PC-3 (cell line): Measurements from ENCODE around the gene APOL6. TPM values are rescaled to one million over a fixed set of nuclear protein-coding genes. Genes with fewer than 3 reads are reported as not detected.

Experiments used
- ATAC-seq: fragments of 200-7000 bp; cut with Tn5 transposase; 2 replicates; pipeline ENCODE4 v1.9.1; 2020; ENCODE audit warnings: mild to moderate bottlenecking, moderate library complexity
- BruUV-seq: library from RNA; stranded (reverse); fragments of 400-500 nt; replicated peaks from 2 replicates; lab custom pipeline; 2021; lab: Mats Ljungman, UMichigan
- CTCF ChIA-PET: fragments of 300-600 bp; sonication (Branson Sonifier 250); formaldehyde crosslinking; loops from one replicate; lab custom pipeline; 2022; ENCODE audit warnings: antibody characterized with exemption; lab: Charles Lee
- POLR2A ChIA-PET: fragments of 300-600 bp; sonication (Branson Sonifier 250); formaldehyde crosslinking; loops from one replicate; lab custom pipeline; 2022; ENCODE audit warnings: antibody characterized with exemption; ENCODE audit not compliant: unreplicated experiment; lab: Charles Lee
- DNase-seq: peaks from one replicate; pipeline ENCODE4 v3.0.0-alpha.2; 2015
- H2AFZ ChIP-seq: fragments of 300-600 bp; sonication (generic); 2 replicates; pipeline ENCODE4 v1.6.0; 2016; ENCODE audit warnings: antibody characterized with exemption, low read length
- H3F3A ChIP-seq: fragments of 300-600 bp; sonication (generic); one replicate; pipeline ENCODE4 v1.6.0; 2017; ENCODE audit warnings: antibody characterized with exemption, low read length, control low read depth, mild to moderate bottlenecking; ENCODE audit not compliant: unreplicated experiment
- H3K27ac ChIP-seq: fragments of 300-600 bp; sonication (generic); 2 replicates; pipeline ENCODE4 v1.5.1; 2016; ENCODE audit warnings: mild to moderate bottlenecking, low read length
- H3K27me3 ChIP-seq: fragments of 300-600 bp; sonication (generic); 2 replicates; pipeline ENCODE4 v1.6.1; 2016; ENCODE audit warnings: low read length, mixed read lengths
- H3K36me3 ChIP-seq: fragments of 300-600 bp; sonication (generic); 2 replicates; pipeline ENCODE4 v1.6.1; 2016; ENCODE audit warnings: low read depth, mixed run types, low read length, mixed read lengths
- H3K4me1 ChIP-seq: fragments of 300-600 bp; sonication (generic); 2 replicates; pipeline ENCODE4 v1.5.1; 2016; ENCODE audit warnings: low read length; ENCODE audit not compliant: insufficient read depth
- H3K4me2 ChIP-seq: fragments of 300-600 bp; sonication (generic); 2 replicates; pipeline ENCODE4 v1.6.0; 2016; ENCODE audit warnings: low read length
- H3K4me3 ChIP-seq: fragments of 300-600 bp; sonication (generic); 2 replicates; pipeline ENCODE4 v1.5.1; 2016; ENCODE audit warnings: mild to moderate bottlenecking, low read length, mixed read lengths
- H3K79me2 ChIP-seq: fragments of 300-600 bp; sonication (generic); 2 replicates; pipeline ENCODE4 v1.6.1; 2017; ENCODE audit warnings: low read length, mixed read lengths
- H3K9ac ChIP-seq: fragments of 300-600 bp; sonication (generic); 2 replicates; pipeline ENCODE4 v1.6.0; 2016; ENCODE audit warnings: mild to moderate bottlenecking, low read length
- H3K9me2 ChIP-seq: fragments of 300-600 bp; sonication (generic); replicated peaks from 2 replicates; pipeline ENCODE4 v1.6.1; 2016; ENCODE audit warnings: mixed run types, low read length, mixed read lengths
- H3K9me3 ChIP-seq: fragments of 300-600 bp; sonication (generic); 2 replicates; pipeline ENCODE4 v1.6.1; 2016; ENCODE audit warnings: low read length, mixed read lengths
- H4K20me1 ChIP-seq: fragments of 300-600 bp; sonication (generic); 2 replicates; pipeline ENCODE4 v1.6.1; 2016; ENCODE audit warnings: low read length, mixed read lengths
- EZH2 ChIP-seq: fragments of 300-600 bp; sonication (generic); IDR thresholded peaks from one replicate; pipeline ENCODE4 v1.6.1; 2017; ENCODE audit warnings: antibody characterized with exemption, mild to moderate bottlenecking, low read length; ENCODE audit not compliant: unreplicated experiment
- EZH2phosphoT487 ChIP-seq: fragments of 300-600 bp; sonication (generic); IDR thresholded peaks from 2 replicates; pipeline ENCODE4 v1.6.1; 2018; ENCODE audit warnings: mild to moderate bottlenecking, antibody characterized with exemption, low read length, borderline replicate concordance
- intact Hi-C: fragments of 100-400 bp; cut with micrococcal nuclease; formaldehyde crosslinking; loops from 2 replicates; pipeline ENCODE4 v1.9.0; 2023
- total RNA-seq: library from RNA; depleted of rRNA; stranded (reverse); fragments of >200 nt; gene quantifications from 2 replicates; pipeline ENCODE4 v1.2.3, GENCODE V29; 2014
- TF ChIP-seq, protein P1 (sequence below): fragments of 300-600 bp; sonication (generic); conservative IDR thresholded peaks from 2 replicates; pipeline ENCODE4 v1.5.1; 2017; ENCODE audit warnings: antibody characterized with exemption, low read depth, mild to moderate bottlenecking, low read length

APOL6 gene
- total RNA-seq, 1 experiment from 2014 or later, result 8.2 TPM

DNA sequence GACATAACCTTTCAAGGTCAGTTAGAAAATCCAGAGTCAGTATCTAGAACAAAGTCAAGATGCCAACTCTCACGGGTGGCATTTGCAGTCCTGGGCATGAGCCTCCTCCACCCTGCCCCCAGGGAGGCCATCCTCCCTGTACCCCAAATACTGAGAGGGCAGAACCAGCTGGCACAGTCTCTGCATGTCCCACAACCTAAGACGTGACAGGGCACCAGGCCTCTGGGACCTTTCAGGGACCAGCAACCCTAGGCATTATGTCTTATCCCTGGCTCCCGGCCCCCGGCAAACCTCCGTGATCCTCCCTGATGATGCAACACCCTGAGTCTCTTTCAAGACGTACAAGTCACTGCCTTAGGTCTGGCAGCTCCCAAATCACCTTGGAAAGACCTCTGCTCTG, 33.1 kb upstream of the APOL6 start:
- H3K9me2 ChIP-seq, result no peaks in the 10 kb centered on the region
- ATAC-seq, result no peak
- DNase-seq, result no peak
- no peak for TF ChIP-seq EZH2phosphoT487
- no peak for TF ChIP-seq EZH2
- TF ChIP-seq, protein P1, sequence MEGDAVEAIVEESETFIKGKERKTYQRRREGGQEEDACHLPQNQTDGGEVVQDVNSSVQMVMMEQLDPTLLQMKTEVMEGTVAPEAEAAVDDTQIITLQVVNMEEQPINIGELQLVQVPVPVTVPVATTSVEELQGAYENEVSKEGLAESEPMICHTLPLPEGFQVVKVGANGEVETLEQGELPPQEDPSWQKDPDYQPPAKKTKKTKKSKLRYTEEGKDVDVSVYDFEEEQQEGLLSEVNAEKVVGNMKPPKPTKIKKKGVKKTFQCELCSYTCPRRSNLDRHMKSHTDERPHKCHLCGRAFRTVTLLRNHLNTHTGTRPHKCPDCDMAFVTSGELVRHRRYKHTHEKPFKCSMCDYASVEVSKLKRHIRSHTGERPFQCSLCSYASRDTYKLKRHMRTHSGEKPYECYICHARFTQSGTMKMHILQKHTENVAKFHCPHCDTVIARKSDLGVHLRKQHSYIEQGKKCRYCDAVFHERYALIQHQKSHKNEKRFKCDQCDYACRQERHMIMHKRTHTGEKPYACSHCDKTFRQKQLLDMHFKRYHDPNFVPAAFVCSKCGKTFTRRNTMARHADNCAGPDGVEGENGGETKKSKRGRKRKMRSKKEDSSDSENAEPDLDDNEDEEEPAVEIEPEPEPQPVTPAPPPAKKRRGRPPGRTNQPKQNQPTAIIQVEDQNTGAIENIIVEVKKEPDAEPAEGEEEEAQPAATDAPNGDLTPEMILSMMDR, result no peak
- H3K79me2 ChIP-seq, result no peaks in the 10 kb centered on the region
- no peak overlapping the region for H3K4me3 ChIP-seq
- POLR2A ChIA-PET, result no interaction called here
- intact Hi-C loops, result no loop called here
- no peak overlapping the region for H2AFZ ChIP-seq
- CTCF ChIA-PET, result no interaction called here
- H4K20me1 ChIP-seq, result no peaks in the 10 kb centered on the region
- H3K27me3 ChIP-seq, result no peaks in the 10 kb centered on the region
- no peaks in the 10 kb centered on the region for H3K9me3 ChIP-seq
- H3K27ac ChIP-seq, result no peak overlapping the region
- no peaks in the 10 kb centered on the region for H3K36me3 ChIP-seq
- no TSS peak for BruUV-seq
- H3K4me1 ChIP-seq, result no peaks in the 10 kb centered on the region
- no peaks in the 10 kb centered on the region for H3F3A ChIP-seq
- no peak overlapping the region for H3K9ac ChIP-seq
- H3K4me2 ChIP-seq, result no peak overlapping the region

- H3K9me3 ChIP-seq, result no peaks in the 10 kb centered on the region
- peaks cover 1% of the 10 kb centered on the region; the same call in 1 of the 2 replicates for H3K4me1 ChIP-seq
- ChIA-PET CTCF (no interaction called here), POLR2A (no interaction called here)
- H3K27me3 ChIP-seq, result no peaks in the 10 kb centered on the region
- no peaks in the 10 kb centered on the region for H3F3A ChIP-seq
- H3K9ac ChIP-seq, result no peak overlapping the region
- H3K36me3 ChIP-seq, result no peaks in the 10 kb centered on the region
- ATAC-seq (no peak), DNase-seq (no peak)
- H3K4me2 ChIP-seq, result no peak overlapping the region
- H4K20me1 ChIP-seq, result no peaks in the 10 kb centered on the region
- intact Hi-C loops, result no loop called here
- H3K9me2 ChIP-seq, result no peaks in the 10 kb centered on the region
- no peak overlapping the region for H3K4me3 ChIP-seq
- H2AFZ ChIP-seq, result no peak overlapping the region
- TF ChIP-seq, protein P1, result no peak
- TF ChIP-seq EZH2phosphoT487 (no peak), EZH2 (no peak)
- BruUV-seq, result no TSS peak
- no peaks in the 10 kb centered on the region for H3K79me2 ChIP-seq
- no peak overlapping the region for H3K27ac ChIP-seq
Measured at GRCh38 chr22:35616043-35616442, 32.2 kb upstream of the APOL6 start.

DNA sequence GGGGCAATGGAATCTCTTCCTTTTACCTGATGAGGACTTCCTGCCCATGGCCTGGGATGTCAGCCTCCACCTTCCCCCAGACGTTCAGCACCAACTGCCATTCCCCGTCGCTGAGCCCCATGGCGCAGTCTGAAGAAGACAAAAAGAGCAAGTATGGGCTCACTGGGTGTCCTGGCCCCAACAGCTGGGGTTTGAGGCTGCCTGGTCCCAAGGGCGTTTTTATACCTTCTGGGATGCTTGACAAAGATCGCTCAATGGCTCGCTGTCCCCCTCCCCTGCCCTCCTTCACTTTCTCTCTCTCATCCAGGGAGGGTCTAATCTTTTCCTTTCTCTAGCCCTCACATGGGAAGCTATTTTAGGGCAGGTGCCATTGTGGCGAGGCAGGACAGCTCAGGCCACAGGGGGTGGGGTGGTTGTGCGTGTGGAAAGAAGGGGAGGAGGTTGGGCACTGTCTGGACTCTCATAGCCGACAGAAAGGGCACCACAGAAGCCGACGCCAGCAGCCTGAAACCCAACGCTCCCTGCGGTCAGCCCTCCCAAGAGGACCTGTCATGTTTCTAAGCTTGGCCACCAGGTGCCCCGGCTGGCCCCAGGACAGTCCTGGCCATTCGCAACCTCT, 31.0 kb upstream of the APOL6 start, which contains the start of gene MB:
MB (minus strand) TSS at position 193 of the 619 bp plus-strand sequence; CDS start at position 121, 72 bp downstream.
- H3K4me2 ChIP-seq, result no peak within 1 kb of the TSS
- POLR2A ChIA-PET, result no interaction called here
- H3K4me1 ChIP-seq, result peaks cover 13% of the 10 kb centered on the region
- no peaks in the 10 kb centered on the region for H3F3A ChIP-seq
- TF ChIP-seq EZH2phosphoT487 (no peak), EZH2 (no peak)
- TF ChIP-seq, protein P1, result no peak
- no peaks in the 10 kb centered on the region for H4K20me1 ChIP-seq
- no peaks in the 10 kb centered on the region for H3K36me3 ChIP-seq
- no peaks in the 10 kb centered on the region for H3K9me3 ChIP-seq
- intact Hi-C loops, result no loop called here
- CTCF ChIA-PET, result no interaction called here
- DNase-seq (no peak), ATAC-seq (no peak)
- no TSS peak for BruUV-seq
- no peak within 1 kb of the TSS for H3K9ac ChIP-seq
- H3K27ac ChIP-seq, result no peak within 1 kb of the TSS
- no peak within 1 kb of the TSS for H2AFZ ChIP-seq
- no peaks in the 10 kb centered on the region for H3K9me2 ChIP-seq
- no peak within 1 kb of the TSS for H3K4me3 ChIP-seq
- no peaks in the 10 kb centered on the region for H3K27me3 ChIP-seq
- H3K79me2 ChIP-seq, result no peaks in the 10 kb centered on the region
